Stromal cell of bone marrow (primary cell): ENCODE data around the gene USP47.

Source experiments
- DNase-seq: peaks from one replicate; pipeline ENCODE4 v3.0.0-alpha.2; 2012; ENCODE audit warnings: low read depth

The USP47 gene

DNA sequence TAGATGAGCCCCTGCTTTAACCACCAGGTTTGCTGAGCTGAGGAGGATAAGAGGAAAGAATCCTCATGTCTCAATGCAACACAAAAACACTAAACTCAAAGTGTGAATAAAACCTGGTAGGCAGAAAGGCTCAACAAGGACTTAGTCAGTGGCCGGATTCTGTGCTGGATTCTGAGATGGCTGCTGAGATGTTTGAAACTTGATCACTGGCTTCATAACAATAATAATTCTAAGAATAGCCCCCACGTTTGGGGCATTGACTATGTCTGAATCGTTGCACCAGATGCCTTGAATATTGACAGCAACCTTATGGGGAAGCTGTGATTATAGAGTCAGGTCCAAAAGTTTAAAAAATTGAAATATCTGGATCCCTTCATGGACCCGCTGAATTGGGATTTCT, 162.0 kb downstream of the USP47 start:
- DNase-seq, result no peak

DNA sequence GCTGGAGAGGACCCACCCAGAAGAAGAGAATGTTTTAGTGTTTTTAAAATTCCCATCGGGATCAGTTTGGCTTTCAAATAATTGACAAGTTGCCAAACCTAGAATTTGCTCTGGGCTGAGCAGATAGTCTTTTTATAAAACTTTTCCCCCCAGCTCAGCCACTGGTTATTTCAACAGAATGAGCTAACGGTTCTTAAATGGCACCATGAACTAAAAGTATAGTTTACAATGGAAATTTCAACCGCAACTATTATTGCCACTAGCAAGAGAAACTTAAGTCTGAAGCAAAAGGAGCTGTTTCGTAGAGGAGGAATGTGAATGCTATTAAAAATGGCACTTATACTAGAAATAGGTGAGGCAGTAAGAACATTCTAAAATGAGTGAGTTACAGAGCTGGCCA, 163.3 kb downstream of the USP47 start:
- DNase-seq, result no peak

- DNase-seq, result no peak
These were observed 163.7 kb downstream of the USP47 start for GRCh38 chr11:12005476-12005875.

DNA sequence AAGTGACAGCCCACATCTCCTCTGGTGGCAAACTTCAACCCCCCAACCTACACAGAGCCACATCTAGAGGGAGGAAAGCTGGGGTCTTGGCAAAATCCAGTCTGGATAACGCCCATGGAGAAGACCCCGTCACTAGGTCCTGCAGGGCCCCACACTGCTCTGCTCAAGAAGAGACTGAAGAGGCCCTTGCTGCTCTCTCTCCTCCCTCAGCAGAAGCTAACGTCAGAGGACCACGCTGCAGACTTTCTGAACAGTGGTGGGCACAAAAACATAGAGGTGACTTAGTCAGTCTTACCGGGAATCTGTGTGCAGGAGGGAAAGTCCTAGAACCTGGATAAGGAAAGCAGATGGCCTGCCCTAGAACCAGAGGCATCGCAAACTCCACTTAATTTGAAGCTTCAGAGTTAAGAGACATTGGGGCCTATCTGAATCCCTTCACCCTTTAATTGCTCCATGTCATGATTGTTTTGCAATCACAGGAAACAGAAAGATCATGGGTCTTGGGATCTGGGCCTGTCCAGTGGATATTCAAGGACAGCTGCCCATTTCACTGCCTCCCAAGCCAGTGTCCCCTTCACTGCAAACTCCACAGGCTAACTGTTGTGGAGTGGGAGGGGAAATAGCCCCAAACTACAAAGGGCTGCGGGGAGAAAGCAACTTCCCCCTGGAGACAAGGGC, 164.9 kb downstream of the USP47 start:
- DNase-seq, result no peak

DNA sequence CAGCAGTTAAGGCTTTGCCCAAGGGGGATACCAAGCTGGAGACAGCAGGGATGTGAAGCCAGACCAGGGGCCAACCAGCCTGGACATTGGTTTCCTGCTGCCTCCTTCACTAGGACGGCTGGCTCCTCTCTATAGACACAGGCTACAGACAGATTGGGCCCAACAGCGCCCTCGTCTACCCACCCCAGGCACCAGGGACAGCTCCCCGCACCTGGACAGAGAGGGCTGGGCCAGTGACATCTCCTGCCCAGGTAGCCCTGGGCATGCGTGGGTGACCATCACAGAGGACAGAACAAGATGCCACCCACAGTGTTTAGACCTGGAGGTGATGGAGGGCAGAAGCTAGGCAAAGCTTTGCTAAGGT, 165.4 kb downstream of the USP47 start:
- no peak for DNase-seq

DNA sequence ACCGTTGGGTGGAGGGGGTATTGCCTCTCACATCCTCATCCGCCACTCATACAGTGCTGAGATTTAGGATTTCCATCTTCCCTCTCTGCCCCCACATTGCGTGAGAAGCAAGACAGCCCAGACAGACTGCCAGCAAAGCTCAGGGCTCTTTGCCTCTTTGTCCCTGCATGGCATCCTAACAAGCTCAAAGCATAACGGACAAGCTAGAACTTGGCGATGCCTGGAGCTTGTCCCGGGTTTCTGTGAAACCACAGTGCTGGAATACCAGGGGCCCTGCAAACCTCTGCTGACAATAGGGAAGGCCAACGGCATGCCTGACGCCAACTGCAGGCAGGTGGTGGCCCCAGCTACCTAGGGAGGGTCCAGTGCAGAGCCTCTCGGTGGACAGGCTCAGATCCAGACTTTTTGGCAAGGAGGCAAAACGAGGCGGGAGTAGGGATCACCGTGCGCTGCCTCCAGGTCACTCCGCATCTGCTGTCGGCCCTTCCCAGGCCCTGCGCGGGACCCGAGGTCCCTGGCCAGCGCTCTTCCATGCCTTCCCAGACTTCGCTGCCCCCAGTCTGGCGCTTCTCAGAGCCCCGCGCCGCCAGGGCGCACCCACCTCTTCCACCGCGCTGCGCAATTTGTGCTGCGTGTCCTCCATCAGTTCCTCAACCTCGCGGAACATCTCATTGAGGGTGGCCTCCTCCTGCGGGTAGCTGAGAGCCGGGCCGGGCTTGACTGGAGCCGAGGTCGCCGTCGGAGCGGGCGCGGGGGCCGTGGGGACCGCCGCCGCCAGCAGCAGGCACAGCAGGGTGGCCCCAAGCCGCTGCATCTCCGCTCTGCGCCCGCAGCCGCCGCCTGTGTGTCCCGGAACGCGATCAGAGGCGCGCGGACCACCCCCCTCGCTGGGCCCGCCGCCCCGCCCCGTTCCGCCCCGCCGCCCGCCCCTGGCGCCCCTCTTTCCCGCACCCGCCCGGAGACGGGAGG, 166.3 kb downstream of the USP47 start, which contains the start of gene DKK3:
Gene DKK3 (minus strand): TSS at position 858 of the 969 bp plus-strand sequence. CDS start 44 bp downstream, at position 814.
- no peak for DNase-seq
